ENCODE results near the gene ZNF577.

The ZNF577 gene

GRCh38 chr19:51861870-51862622 is 25.7 kb downstream of the ZNF577 start:
- no peak for DNase-seq

- no peak for DNase-seq
Measured at GRCh38 chr19:51837145-51837544, 50.6 kb downstream of the ZNF577 start.

- DNase-seq: no peak
Measured at GRCh38 chr19:51830274-51830673, 57.5 kb downstream of the ZNF577 start.

GRCh38 chr19:51824281-51825005 is 63.3 kb downstream of the ZNF577 start:
- no peak for DNase-seq

- DNase-seq: no peak
Measured at GRCh38 chr19:51822946-51823345, 64.8 kb downstream of the ZNF577 start.

GRCh38 chr19:51822325-51822724 is 65.4 kb downstream of the ZNF577 start:
- DNase-seq: no peak

GRCh38 chr19:51821921-51822320 is 65.8 kb downstream of the ZNF577 start:
- DNase-seq: no peak

GRCh38 chr19:51821456-51821855 is 66.3 kb downstream of the ZNF577 start:
- no peak for DNase-seq

Data from fibroblast of skin of right biceps (primary cell).